ENCODE data around the gene RPP25L.

DNA sequence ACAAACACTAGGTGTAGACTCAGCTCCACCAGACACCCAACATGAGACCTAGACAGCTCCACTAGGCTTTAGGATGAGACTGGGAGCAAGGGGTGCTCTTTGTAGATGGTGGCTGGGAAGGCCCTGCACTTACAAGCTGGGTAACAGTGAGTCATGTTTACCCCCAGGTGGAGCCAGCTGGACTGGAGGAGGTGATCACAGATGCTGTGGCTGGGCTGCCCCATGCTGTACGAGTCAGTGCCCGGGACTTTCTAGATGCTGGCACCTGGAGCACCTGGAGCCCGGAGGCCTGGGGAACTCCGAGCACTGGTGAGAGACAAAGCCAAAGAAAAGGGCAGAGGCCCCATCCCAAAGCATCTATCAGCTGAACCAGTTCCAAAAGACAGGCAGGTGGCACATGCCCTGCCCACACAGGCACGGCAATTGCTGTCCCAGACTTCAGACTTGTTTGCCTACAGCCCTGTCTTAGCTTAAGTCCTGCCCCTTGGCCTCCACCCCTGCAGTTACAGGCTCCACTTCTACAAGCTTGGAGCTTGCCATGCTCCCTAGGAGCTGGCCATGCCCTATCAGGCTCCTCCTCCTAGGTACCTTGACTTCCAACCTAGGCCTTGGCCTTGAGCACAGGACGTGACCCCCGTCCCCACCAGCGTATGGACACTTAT is 47.8 kb upstream of the RPP25L start:
- TF ChIP-seq ZNF146 (CRISPR knock-in tag; IDR thresholded peaks at IDR 0.05; ENCODE audit: unreplicated experiment) (no peak), ZNF253 (CRISPR knock-in tag; conservative IDR thresholded peaks at IDR 0.05) (no peak), EZH2 (IDR thresholded peaks at IDR 0.05; ENCODE audit: borderline replicate concordance, low read depth, low read length) (no peak), NR2C2 (CRISPR knock-in tag; IDR thresholded peaks at IDR 0.05) (no peak), NR2C2 (tag; IDR thresholded peaks at IDR 0.05) (no peak), HLTF (IDR thresholded peaks at IDR 0.05) (no peak), ZNF232 (CRISPR knock-in tag; IDR thresholded peaks at IDR 0.05) (no peak), ZBTB8A (IDR thresholded peaks at IDR 0.05; ENCODE audit: partially characterized antibody) (no peak), FOXM1 (IDR thresholded peaks at IDR 0.05; ENCODE audit: low read depth) (no peak), FOXM1 (CRISPR knock-in tag; IDR thresholded peaks at IDR 0.05; ENCODE audit: low read depth) (no peak)
- TF ChIP-seq, protein P1, sequence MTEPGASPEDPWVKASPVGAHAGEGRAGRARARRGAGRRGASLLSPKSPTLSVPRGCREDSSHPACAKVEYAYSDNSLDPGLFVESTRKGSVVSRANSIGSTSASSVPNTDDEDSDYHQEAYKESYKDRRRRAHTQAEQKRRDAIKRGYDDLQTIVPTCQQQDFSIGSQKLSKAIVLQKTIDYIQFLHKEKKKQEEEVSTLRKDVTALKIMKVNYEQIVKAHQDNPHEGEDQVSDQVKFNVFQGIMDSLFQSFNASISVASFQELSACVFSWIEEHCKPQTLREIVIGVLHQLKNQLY (CRISPR knock-in tag; conservative IDR thresholded peaks at IDR 0.05), result no peak
- TF ChIP-seq, protein P2, sequence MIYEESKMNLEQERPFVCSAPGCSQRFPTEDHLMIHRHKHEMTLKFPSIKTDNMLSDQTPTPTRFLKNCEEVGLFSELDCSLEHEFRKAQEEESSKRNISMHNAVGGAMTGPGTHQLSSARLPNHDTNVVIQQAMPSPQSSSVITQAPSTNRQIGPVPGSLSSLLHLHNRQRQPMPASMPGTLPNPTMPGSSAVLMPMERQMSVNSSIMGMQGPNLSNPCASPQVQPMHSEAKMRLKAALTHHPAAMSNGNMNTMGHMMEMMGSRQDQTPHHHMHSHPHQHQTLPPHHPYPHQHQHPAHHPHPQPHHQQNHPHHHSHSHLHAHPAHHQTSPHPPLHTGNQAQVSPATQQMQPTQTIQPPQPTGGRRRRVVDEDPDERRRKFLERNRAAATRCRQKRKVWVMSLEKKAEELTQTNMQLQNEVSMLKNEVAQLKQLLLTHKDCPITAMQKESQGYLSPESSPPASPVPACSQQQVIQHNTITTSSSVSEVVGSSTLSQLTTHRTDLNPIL (CRISPR knock-in tag; IDR thresholded peaks at IDR 0.05), result no peak
- TF ChIP-seq, protein P3, sequence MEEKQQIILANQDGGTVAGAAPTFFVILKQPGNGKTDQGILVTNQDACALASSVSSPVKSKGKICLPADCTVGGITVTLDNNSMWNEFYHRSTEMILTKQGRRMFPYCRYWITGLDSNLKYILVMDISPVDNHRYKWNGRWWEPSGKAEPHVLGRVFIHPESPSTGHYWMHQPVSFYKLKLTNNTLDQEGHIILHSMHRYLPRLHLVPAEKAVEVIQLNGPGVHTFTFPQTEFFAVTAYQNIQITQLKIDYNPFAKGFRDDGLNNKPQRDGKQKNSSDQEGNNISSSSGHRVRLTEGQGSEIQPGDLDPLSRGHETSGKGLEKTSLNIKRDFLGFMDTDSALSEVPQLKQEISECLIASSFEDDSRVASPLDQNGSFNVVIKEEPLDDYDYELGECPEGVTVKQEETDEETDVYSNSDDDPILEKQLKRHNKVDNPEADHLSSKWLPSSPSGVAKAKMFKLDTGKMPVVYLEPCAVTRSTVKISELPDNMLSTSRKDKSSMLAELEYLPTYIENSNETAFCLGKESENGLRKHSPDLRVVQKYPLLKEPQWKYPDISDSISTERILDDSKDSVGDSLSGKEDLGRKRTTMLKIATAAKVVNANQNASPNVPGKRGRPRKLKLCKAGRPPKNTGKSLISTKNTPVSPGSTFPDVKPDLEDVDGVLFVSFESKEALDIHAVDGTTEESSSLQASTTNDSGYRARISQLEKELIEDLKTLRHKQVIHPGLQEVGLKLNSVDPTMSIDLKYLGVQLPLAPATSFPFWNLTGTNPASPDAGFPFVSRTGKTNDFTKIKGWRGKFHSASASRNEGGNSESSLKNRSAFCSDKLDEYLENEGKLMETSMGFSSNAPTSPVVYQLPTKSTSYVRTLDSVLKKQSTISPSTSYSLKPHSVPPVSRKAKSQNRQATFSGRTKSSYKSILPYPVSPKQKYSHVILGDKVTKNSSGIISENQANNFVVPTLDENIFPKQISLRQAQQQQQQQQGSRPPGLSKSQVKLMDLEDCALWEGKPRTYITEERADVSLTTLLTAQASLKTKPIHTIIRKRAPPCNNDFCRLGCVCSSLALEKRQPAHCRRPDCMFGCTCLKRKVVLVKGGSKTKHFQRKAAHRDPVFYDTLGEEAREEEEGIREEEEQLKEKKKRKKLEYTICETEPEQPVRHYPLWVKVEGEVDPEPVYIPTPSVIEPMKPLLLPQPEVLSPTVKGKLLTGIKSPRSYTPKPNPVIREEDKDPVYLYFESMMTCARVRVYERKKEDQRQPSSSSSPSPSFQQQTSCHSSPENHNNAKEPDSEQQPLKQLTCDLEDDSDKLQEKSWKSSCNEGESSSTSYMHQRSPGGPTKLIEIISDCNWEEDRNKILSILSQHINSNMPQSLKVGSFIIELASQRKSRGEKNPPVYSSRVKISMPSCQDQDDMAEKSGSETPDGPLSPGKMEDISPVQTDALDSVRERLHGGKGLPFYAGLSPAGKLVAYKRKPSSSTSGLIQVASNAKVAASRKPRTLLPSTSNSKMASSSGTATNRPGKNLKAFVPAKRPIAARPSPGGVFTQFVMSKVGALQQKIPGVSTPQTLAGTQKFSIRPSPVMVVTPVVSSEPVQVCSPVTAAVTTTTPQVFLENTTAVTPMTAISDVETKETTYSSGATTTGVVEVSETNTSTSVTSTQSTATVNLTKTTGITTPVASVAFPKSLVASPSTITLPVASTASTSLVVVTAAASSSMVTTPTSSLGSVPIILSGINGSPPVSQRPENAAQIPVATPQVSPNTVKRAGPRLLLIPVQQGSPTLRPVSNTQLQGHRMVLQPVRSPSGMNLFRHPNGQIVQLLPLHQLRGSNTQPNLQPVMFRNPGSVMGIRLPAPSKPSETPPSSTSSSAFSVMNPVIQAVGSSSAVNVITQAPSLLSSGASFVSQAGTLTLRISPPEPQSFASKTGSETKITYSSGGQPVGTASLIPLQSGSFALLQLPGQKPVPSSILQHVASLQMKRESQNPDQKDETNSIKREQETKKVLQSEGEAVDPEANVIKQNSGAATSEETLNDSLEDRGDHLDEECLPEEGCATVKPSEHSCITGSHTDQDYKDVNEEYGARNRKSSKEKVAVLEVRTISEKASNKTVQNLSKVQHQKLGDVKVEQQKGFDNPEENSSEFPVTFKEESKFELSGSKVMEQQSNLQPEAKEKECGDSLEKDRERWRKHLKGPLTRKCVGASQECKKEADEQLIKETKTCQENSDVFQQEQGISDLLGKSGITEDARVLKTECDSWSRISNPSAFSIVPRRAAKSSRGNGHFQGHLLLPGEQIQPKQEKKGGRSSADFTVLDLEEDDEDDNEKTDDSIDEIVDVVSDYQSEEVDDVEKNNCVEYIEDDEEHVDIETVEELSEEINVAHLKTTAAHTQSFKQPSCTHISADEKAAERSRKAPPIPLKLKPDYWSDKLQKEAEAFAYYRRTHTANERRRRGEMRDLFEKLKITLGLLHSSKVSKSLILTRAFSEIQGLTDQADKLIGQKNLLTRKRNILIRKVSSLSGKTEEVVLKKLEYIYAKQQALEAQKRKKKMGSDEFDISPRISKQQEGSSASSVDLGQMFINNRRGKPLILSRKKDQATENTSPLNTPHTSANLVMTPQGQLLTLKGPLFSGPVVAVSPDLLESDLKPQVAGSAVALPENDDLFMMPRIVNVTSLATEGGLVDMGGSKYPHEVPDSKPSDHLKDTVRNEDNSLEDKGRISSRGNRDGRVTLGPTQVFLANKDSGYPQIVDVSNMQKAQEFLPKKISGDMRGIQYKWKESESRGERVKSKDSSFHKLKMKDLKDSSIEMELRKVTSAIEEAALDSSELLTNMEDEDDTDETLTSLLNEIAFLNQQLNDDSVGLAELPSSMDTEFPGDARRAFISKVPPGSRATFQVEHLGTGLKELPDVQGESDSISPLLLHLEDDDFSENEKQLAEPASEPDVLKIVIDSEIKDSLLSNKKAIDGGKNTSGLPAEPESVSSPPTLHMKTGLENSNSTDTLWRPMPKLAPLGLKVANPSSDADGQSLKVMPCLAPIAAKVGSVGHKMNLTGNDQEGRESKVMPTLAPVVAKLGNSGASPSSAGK (IDR thresholded peaks at IDR 0.05), result no peak

All from K562 (cell line).